ENCODE measurements around the gene CCDC187. TPM values are rescaled to one million over a fixed set of nuclear protein-coding genes. Genes with fewer than 3 reads are reported as not detected.

Gene CCDC187
- total and polyA plus RNA-seq, 2 of the 4 experiments (the other 2 are of a cell fraction): not detected

GRCh38 chr9:136337416-136338395 lies 33.8 kb upstream of the CCDC187 start:
- Histone ChIP-seq H3K9ac (ENCODE audit: low read depth, low read length) (no peak overlapping the region), H3K18ac (ENCODE audit: low read depth, low read length) (no peak overlapping the region), H3K4me3 (ENCODE audit: insufficient read depth, low read depth, low read length) (no peak overlapping the region), H3K79me1 (ENCODE audit: low read depth in 1 of 2, low read length in 2 of 2) (peaks cover 7 to 72% of the 10 kb centered on the region in 2 experiments), H4K5ac (ENCODE audit: low read depth, low read length) (no peak overlapping the region), H3K27ac (ENCODE audit: insufficient read depth, low read length) (no peak overlapping the region), H3K4me2 (ENCODE audit: low read depth, low read length) (no peak overlapping the region), H3K27me3 (ENCODE audit: control insufficient read depth, insufficient read depth, low read length) (no peaks in the 10 kb centered on the region), H2BK20ac (ENCODE audit: low read depth, low read length) (no peak overlapping the region), H3K4me1 (ENCODE audit: control insufficient read depth, insufficient read depth, low read length) (peaks cover 19% of the 10 kb centered on the region), H2BK5ac (ENCODE audit: low read depth, low read length, poor library complexity, severe bottlenecking) (no peak overlapping the region), H3K14ac (replicated peaks; ENCODE audit: low read depth, low read length) (no peak overlapping the region), H3K9me1 (ENCODE audit: insufficient read depth, low read length) (peaks cover 6% of the 10 kb centered on the region; the same call in 1 of the 2 replicates), H4K91ac (ENCODE audit: insufficient read depth, low read depth, low read length) (no peak overlapping the region), H2AK9ac (replicated peaks; ENCODE audit: low read depth, low read length, poor library complexity) (peak overlapping the region; percentile 25), H3K36me3 (ENCODE audit: control insufficient read depth, insufficient read depth, low read length) (peaks cover 83% of the 10 kb centered on the region), H4K20me1 (ENCODE audit: insufficient read depth, low read length) (peaks cover 80% of the 10 kb centered on the region), H3K4ac (ENCODE audit: low read depth, low read length) (no peak overlapping the region), H2BK120ac (ENCODE audit: low read depth, low read length) (no peak overlapping the region), H3K9me3 (ENCODE audit: control insufficient read depth, insufficient read depth, low read length) (no peaks in the 10 kb centered on the region), H3K56ac (ENCODE audit: extremely low read depth, insufficient read depth, low read length) (no peak overlapping the region), H2BK15ac (ENCODE audit: low read depth, low read length) (no peak overlapping the region), H4K8ac (ENCODE audit: low read depth in 2 of 2, low read length in 2 of 2) (no peak overlapping the region), H3K23ac (ENCODE audit: low read depth, low read length) (no peak overlapping the region), H2AK5ac (ENCODE audit: low read depth, low read length) (no peak overlapping the region), H2AFZ (replicated peaks; ENCODE audit: low read length, poor library complexity) (no peak overlapping the region)
- WGBS, 2 experiments (ENCODE audit: extremely low coverage in 2 of 2, insufficient read length in 1 of 2): 88% methylated on average over 17 of the region's 43 CpGs; no CpG with 5 or more reads in 1 of the 2 experiments
- ChIA-PET CTCF (no interaction called here), POLR2A (ENCODE audit: unreplicated experiment) (no interaction called here)
- DNase-seq (no peak), ATAC-seq (ENCODE audit: low read depth) (no peak)
- BruUV-seq (replicated peaks): no TSS peak
- in situ Hi-C loops (cut with MboI; ENCODE audit: low sequenced_read_pairs): no loop called here
- dilution Hi-C loops (cut with HindIII; ENCODE audit: low sequenced_read_pairs, unreplicated experiment): no loop called here
- TF ChIP-seq NFE2L2 (IDR thresholded peaks at IDR 0.05; ENCODE audit: low read depth, low read length) (no peak), USF2 (IDR thresholded peaks at IDR 0.05; ENCODE audit: low read depth, low read length) (no peak), RAD21 (IDR thresholded peaks at IDR 0.05; ENCODE audit: low read length) (no peak), FOS (IDR thresholded peaks at IDR 0.05; ENCODE audit: low read depth, low read length) (no peak), CHD1 (IDR thresholded peaks at IDR 0.05; ENCODE audit: low read depth, low read length) (no peak), CTCF (conservative IDR thresholded peaks at IDR 0.05; ENCODE audit: low read depth, low read length) (no peak), ELK1 (IDR thresholded peaks at IDR 0.05; ENCODE audit: borderline replicate concordance, low read depth, low read length) (no peak), CEBPB (IDR thresholded peaks at IDR 0.05; ENCODE audit: low read depth, low read length) (no peak), MAFK (IDR thresholded peaks at IDR 0.05; ENCODE audit: low read depth, low read length) (no peak)
- intact Hi-C loops (cut with micrococcal nuclease): no loop called here
